HepG2 (cell line): ENCODE measurements around the gene C19orf38. TPM values are rescaled to one million over a fixed set of nuclear protein-coding genes. Genes with fewer than 3 reads are reported as not detected.

Source experiments
- ATAC-seq: fragments of 200-7000 bp; cut with Tn5 transposase; 3 replicates; pipeline ENCODE4 v1.9.1; 2020; ENCODE audit warnings: mild to moderate bottlenecking, moderate library complexity
- BruUV-seq: library from RNA; stranded (reverse); fragments of 400-500 nt; replicated peaks from 2 replicates; lab custom pipeline; 2021; lab: Mats Ljungman, UMichigan
- CTCF ChIA-PET: fragments of 300-600 bp; formaldehyde crosslinking; extraction: SDS; loops from one replicate; lab custom pipeline; 2021; ENCODE audit warnings: low total read pairs, inconsistent platforms, low intra/inter-chr PET ratio; lab: Yijun Ruan, JAX
- POLR2A ChIA-PET: fragments of 350-600 bp; sonication (Branson Sonifier 250); formaldehyde crosslinking; loops from one replicate; lab custom pipeline; 2020; ENCODE audit warnings: antibody characterized with exemption, inconsistent platforms; lab: Yijun Ruan, JAX
- DNase-seq: peaks from one replicate; pipeline ENCODE4 v3.0.0-alpha.2; 2015; ENCODE audit warnings: low spot score
- FAIRE-seq: peaks from 3 replicates; lab custom pipeline; 2011; peaks lifted over from hg19 to GRCh38; lab: Jason Lieb, UNC
- H2AFZ ChIP-seq: one replicate; pipeline ENCODE4 v1.6.1; 2011; ENCODE audit warnings: low read length, inconsistent platforms
- H3K27ac ChIP-seq: fragments of 300-600 bp; 3 replicates; pipeline ENCODE4 v1.8.0; 2011; ENCODE audit warnings: mixed run types, mild to moderate bottlenecking, mixed read lengths, low read length, inconsistent platforms; ENCODE audit not compliant: insufficient read depth; ENCODE audit errors: extremely low read length
- H3K27me3 ChIP-seq, 2 experiments: fragments of 200-600 bp in 1 of 2; 2 replicates in 1 of 2; 3 replicates in 1 of 2; pipeline versions ENCODE4 v1.6.0 to v1.8.0; 2011; ENCODE audit warnings: low read length in 2 of 2, mild to moderate bottlenecking in 2 of 2, moderate library complexity in 2 of 2, inconsistent platforms in 1 of 2; ENCODE audit not compliant: insufficient read depth in 2 of 2, control insufficient read depth in 1 of 2
- H3K36me3 ChIP-seq, 2 experiments: fragments of 200-600 bp in 1 of 2; replicated peaks in 1 of 2; 2 replicates in 1 of 2; 3 replicates in 1 of 2; pipeline versions ENCODE4 v1.5.1 to v1.8.0; 2011; ENCODE audit warnings: low read length in 2 of 2, inconsistent platforms in 1 of 2; ENCODE audit not compliant: insufficient read depth in 2 of 2, control insufficient read depth in 1 of 2
- H3K4me1 ChIP-seq: 2 replicates; pipeline ENCODE4 v1.5.1; 2012; ENCODE audit warnings: low read length, inconsistent platforms; ENCODE audit not compliant: insufficient read depth
- H3K4me2 ChIP-seq: 2 replicates; pipeline ENCODE4 v1.6.0; 2011; ENCODE audit warnings: low read depth, low read length, inconsistent platforms
- H3K4me3 ChIP-seq, 3 experiments: fragments of 200-600 bp in 1 of 3; sonication (generic), shearing (Covaris generic) in 1 of 3; replicated peaks in 1 of 3; 2 replicates each; pipeline ENCODE4 v1.5.1; 2011 to 2016; ENCODE audit warnings: low read length in 3 of 3, inconsistent platforms in 2 of 3, low read depth in 2 of 3, mild to moderate bottlenecking in 2 of 3, control low read depth in 1 of 3, mixed read lengths in 1 of 3; ENCODE audit not compliant: insufficient read depth in 1 of 3
- H3K79me2 ChIP-seq: one replicate; pipeline ENCODE4 v1.6.1; 2011; ENCODE audit warnings: low read length, inconsistent platforms; ENCODE audit not compliant: insufficient read depth
- H3K9ac ChIP-seq: 2 replicates; pipeline ENCODE4 v1.6.0; 2011; ENCODE audit warnings: mild to moderate bottlenecking, low read depth, low read length, inconsistent platforms; ENCODE audit not compliant: insufficient read depth
- H3K9me3 ChIP-seq: 2 replicates; pipeline ENCODE4 v1.5.1; 2012; ENCODE audit warnings: mild to moderate bottlenecking, low read length
- H4K20me1 ChIP-seq: 2 replicates; pipeline ENCODE4 v1.6.0; 2011; ENCODE audit warnings: inconsistent platforms, mild to moderate bottlenecking, low read length, moderate library complexity; ENCODE audit not compliant: insufficient read depth
- CHCHD3 ChIP-seq: sonication (generic); formaldehyde crosslinking; IDR thresholded peaks from 2 replicates; pipeline ENCODE4 v1.8.0; 2022; ENCODE audit warnings: mild to moderate bottlenecking, missing genetic modification reagents, moderate library complexity
- ELF4 ChIP-seq: sonication (generic); formaldehyde crosslinking; IDR thresholded peaks from 2 replicates; pipeline ENCODE4 v1.5.0; 2020; ENCODE audit warnings: missing genetic modification reagents, mild to moderate bottlenecking, moderate library complexity, borderline replicate concordance
- HDAC1 ChIP-seq: sonication (generic); formaldehyde crosslinking; IDR thresholded peaks from 2 replicates; pipeline ENCODE4 v1.5.1; 2020; ENCODE audit warnings: mild to moderate bottlenecking, missing genetic modification reagents
- HDAC2 ChIP-seq: sonication (generic); formaldehyde crosslinking; IDR thresholded peaks from 2 replicates; pipeline ENCODE4 v1.4.0; 2020; ENCODE audit warnings: missing genetic modification reagents
- JARID2 ChIP-seq: sonication (generic); formaldehyde crosslinking; IDR thresholded peaks from 2 replicates; pipeline ENCODE4 v1.8.1; 2023; ENCODE audit warnings: missing genetic modification reagents, inconsistent platforms; ENCODE audit not compliant: insufficient replicate concordance
- PHF20 ChIP-seq: sonication (generic); formaldehyde crosslinking; IDR thresholded peaks from 2 replicates; pipeline ENCODE4 v1.5.0; 2020; ENCODE audit warnings: mild to moderate bottlenecking, missing genetic modification reagents
- PHF8 ChIP-seq: sonication (generic); formaldehyde crosslinking; IDR thresholded peaks from 2 replicates; pipeline ENCODE4 v1.5.0; 2020; ENCODE audit warnings: missing genetic modification reagents
- ZFAT ChIP-seq: sonication (generic); formaldehyde crosslinking; conservative IDR thresholded peaks from 2 replicates; pipeline ENCODE4 v1.8.1; 2023; ENCODE audit warnings: missing genetic modification reagents, inconsistent platforms
- ZFY ChIP-seq: sonication (generic); formaldehyde crosslinking; IDR thresholded peaks from 2 replicates; pipeline ENCODE4 v1.4.0; 2020; ENCODE audit warnings: missing genetic modification reagents
- ZMYM4 ChIP-seq: sonication (generic); formaldehyde crosslinking; IDR thresholded peaks from 2 replicates; pipeline ENCODE4 v1.8.1; 2023; ENCODE audit warnings: mild to moderate bottlenecking, missing genetic modification reagents
- ZNF180 ChIP-seq: sonication (generic); formaldehyde crosslinking; IDR thresholded peaks from 2 replicates; pipeline ENCODE4 v1.4.0; 2020; ENCODE audit warnings: low read depth, missing genetic modification reagents, borderline replicate concordance
- ZNF256 ChIP-seq: sonication (generic); formaldehyde crosslinking; conservative IDR thresholded peaks from 2 replicates; pipeline ENCODE4 v1.4.0; 2020; ENCODE audit warnings: missing genetic modification reagents
- ZNF891 ChIP-seq: sonication (generic); formaldehyde crosslinking; IDR thresholded peaks from 2 replicates; pipeline ENCODE4 v1.5.0; 2020; ENCODE audit warnings: mild to moderate bottlenecking, missing genetic modification reagents
- WGBS: methylation state at CpG from one replicate; pipeline ENCODE4 v1.1.6; 2017; ENCODE audit warnings: low lambda C conversion rate; 5-methylcytosine and 5-hydroxymethylcytosine counted together
- in situ Hi-C: cut with HindIII; loops from 2 replicates; pipeline ENCODE4 v1.10.0; 2017; ENCODE audit warnings: low pct_unique_long_range_greater_than_20kb; ENCODE audit not compliant: extremely low pct_ligation_motif_present
- intact Hi-C: fragments of 100-400 bp; cut with micrococcal nuclease; formaldehyde crosslinking; loops from one replicate; pipeline ENCODE4 v1.10.0; 2022; ENCODE audit not compliant: unreplicated experiment
- polyA plus RNA-seq, 8 experiments: library from polyadenylated mRNA; depleted of rRNA in 3 of 8; stranded (reverse) in 7 of 8; unstranded in 1 of 8; fragments of >200 nt; fragmentation: Illumina TruSeq in 4 of 8; extraction: Trizol in 4 of 8; gene quantifications; 2 replicates each; pipeline versions ENCODE4 v1.2.1 to v1.2.3, GENCODE V29; 2011 to 2016; ENCODE audit warnings: low read depth in 4 of 8, missing spikeins in 1 of 8, mixed read lengths in 1 of 8; ENCODE audit not compliant: insufficient read depth in 1 of 8
- total RNA-seq, 5 experiments: library from RNA; depleted of rRNA; stranded (reverse); fragments of >200 nt; fragmentation: Illumina TruSeq; extraction: Trizol; gene quantifications; 2 replicates each; pipeline ENCODE4 v1.2.3, GENCODE V29; 2016; ENCODE audit warnings: low read depth in 1 of 5
- TF ChIP-seq, protein P1 (sequence below): sonication (generic); formaldehyde crosslinking; IDR thresholded peaks from 2 replicates; pipeline ENCODE4 v1.5.1; 2020; ENCODE audit warnings: mild to moderate bottlenecking, missing genetic modification reagents, moderate library complexity
- TF ChIP-seq, protein P2 (sequence below): sonication (generic); formaldehyde crosslinking; IDR thresholded peaks from 2 replicates; pipeline ENCODE4 v1.4.0; 2020; ENCODE audit warnings: missing genetic modification reagents, borderline replicate concordance

The C19orf38 gene
- total and polyA plus RNA-seq, 2 of the 13 experiments (the other 11 are each of a cell fraction or from before 2014, with no cell fraction given), result 0.11 TPM; not detected in 1

DNA sequence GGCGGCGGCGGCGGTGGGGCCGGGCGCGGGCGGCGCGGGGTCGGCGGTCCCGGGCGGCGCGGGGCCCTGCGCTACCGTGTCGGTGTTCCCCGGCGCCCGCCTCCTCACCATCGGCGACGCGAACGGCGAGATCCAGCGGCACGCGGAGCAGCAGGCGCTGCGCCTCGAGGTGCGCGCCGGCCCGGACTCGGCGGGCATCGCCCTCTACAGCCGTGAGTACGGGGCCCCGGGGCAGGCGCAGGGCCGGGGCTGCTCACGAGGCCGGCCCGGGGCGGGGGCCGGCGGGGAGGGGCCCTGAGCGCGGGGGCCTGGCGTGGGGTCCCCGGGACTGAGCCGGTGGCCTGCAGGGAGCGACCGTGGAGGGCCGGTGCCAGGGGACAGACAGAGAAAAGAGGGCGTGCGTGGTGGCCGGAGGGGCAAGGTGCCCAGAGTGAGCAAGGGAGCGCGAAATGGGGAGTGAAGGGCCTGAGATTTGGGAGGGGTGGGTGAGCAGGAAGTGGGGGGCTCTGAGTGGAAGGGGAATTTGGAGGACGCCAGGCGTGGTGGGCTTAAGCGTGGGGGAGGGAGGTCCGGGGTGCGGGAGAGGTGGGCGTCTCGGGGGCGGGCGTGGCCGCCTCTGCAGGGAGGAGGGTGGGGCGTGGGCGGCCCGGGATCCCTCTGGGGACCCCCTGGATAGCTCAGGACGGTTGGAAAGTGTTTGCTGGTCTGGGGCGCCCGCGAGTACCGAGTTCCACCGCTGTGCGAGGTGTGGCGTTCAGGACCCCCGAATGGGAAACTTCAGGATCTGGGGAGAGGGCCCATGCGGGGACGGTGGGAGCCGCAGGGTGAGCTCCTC, 23.7 kb downstream of the C19orf38 start:
- Histone ChIP-seq H3K9me3 (no peaks in the 10 kb centered on the region), H3K27ac (peak overlapping the region; percentile 60), H3K4me2 (peak overlapping the region; percentile 87), H3K9ac (peak overlapping the region; percentile 82), H3K36me3 (peaks cover 0 to 2% of the 10 kb centered on the region in 2 experiments; a peak in 1 of 5 replicates), H2AFZ (no peak overlapping the region), H3K4me3 (peak overlapping the region; percentile 85 to 96 (median 87)), H4K20me1 (no peaks in the 10 kb centered on the region), H3K4me1 (peaks cover 57% of the 10 kb centered on the region), H3K27me3 (no peaks in the 10 kb centered on the region), H3K79me2 (peaks cover 41% of the 10 kb centered on the region)
- in situ Hi-C loops (no loop called here), intact Hi-C loops (loop anchor here (10.0 kb wide), 1 partner anchor 53 kb away; the partner anchor contains the start of genes TIMM29 and YIPF2)
- POLR2A ChIA-PET, result interaction anchor here (2.4 kb wide), 1 partner anchor 36 kb away, joined by 7 read pairs; the partner anchor contains the start of gene TMED1
- CTCF ChIA-PET, result no interaction called here
- DNase-seq, result no peak
- no peak for FAIRE-seq
- peak; percentile 8 for ATAC-seq
- WGBS, result 1% methylated on average over 17 of the region's 90 CpGs
- BruUV-seq, result no TSS peak
- TF ChIP-seq ZMYM4 (CRISPR knock-in tag) (no peak), CHCHD3 (no peak), ZFY (CRISPR knock-in tag) (peak; percentile 69), ZNF256 (CRISPR knock-in tag) (no peak), JARID2 (CRISPR knock-in tag) (no peak), ZFAT (CRISPR knock-in tag) (no peak), ZNF891 (CRISPR knock-in tag) (0 out of 2 replicates have a peak, but pooled peaks have one; percentile 34), PHF8 (peak; percentile 8), HDAC2 (no peak), ELF4 (no peak), HDAC1 (CRISPR knock-in tag) (0 out of 2 replicates have a peak, but pooled peaks have one; percentile 17), ZNF180 (CRISPR knock-in tag) (no peak), PHF20 (CRISPR knock-in tag) (peak; percentile 1; the same call in 1 of the 2 replicates)
- TF ChIP-seq, protein P1, sequence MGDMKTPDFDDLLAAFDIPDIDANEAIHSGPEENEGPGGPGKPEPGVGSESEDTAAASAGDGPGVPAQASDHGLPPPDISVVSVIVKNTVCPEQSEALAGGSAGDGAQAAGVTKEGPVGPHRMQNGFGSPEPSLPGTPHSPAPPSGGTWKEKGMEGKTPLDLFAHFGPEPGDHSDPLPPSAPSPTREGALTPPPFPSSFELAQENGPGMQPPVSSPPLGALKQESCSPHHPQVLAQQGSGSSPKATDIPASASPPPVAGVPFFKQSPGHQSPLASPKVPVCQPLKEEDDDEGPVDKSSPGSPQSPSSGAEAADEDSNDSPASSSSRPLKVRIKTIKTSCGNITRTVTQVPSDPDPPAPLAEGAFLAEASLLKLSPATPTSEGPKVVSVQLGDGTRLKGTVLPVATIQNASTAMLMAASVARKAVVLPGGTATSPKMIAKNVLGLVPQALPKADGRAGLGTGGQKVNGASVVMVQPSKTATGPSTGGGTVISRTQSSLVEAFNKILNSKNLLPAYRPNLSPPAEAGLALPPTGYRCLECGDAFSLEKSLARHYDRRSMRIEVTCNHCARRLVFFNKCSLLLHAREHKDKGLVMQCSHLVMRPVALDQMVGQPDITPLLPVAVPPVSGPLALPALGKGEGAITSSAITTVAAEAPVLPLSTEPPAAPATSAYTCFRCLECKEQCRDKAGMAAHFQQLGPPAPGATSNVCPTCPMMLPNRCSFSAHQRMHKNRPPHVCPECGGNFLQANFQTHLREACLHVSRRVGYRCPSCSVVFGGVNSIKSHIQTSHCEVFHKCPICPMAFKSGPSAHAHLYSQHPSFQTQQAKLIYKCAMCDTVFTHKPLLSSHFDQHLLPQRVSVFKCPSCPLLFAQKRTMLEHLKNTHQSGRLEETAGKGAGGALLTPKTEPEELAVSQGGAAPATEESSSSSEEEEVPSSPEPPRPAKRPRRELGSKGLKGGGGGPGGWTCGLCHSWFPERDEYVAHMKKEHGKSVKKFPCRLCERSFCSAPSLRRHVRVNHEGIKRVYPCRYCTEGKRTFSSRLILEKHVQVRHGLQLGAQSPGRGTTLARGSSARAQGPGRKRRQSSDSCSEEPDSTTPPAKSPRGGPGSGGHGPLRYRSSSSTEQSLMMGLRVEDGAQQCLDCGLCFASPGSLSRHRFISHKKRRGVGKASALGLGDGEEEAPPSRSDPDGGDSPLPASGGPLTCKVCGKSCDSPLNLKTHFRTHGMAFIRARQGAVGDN (CRISPR knock-in tag), result peak; percentile 61
- TF ChIP-seq, protein P2, sequence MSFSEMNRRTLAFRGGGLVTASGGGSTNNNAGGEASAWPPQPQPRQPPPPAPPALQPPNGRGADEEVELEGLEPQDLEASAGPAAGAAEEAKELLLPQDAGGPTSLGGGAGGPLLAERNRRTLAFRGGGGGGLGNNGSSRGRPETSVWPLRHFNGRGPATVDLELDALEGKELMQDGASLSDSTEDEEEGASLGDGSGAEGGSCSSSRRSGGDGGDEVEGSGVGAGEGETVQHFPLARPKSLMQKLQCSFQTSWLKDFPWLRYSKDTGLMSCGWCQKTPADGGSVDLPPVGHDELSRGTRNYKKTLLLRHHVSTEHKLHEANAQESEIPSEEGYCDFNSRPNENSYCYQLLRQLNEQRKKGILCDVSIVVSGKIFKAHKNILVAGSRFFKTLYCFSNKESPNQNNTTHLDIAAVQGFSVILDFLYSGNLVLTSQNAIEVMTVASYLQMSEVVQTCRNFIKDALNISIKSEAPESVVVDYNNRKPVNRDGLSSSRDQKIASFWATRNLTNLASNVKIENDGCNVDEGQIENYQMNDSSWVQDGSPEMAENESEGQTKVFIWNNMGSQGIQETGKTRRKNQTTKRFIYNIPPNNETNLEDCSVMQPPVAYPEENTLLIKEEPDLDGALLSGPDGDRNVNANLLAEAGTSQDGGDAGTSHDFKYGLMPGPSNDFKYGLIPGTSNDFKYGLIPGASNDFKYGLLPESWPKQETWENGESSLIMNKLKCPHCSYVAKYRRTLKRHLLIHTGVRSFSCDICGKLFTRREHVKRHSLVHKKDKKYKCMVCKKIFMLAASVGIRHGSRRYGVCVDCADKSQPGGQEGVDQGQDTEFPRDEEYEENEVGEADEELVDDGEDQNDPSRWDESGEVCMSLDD (CRISPR knock-in tag), result peak; percentile 48; the same call in 1 of the 2 replicates
